HepG2 (cell line): ENCODE results near the gene TIMM23. TPM values are rescaled to one million over a fixed set of nuclear protein-coding genes. Genes with fewer than 3 reads are reported as not detected.

Experiments
- BRF2 ChIP-seq: sonication (generic); formaldehyde crosslinking; IDR thresholded peaks from 2 replicates; pipeline ENCODE4 v1.8.1; 2022; ENCODE audit warnings: mild to moderate bottlenecking, missing genetic modification reagents
- CEBPB ChIP-seq: IDR thresholded peaks from 2 replicates; pipeline ENCODE4 v1.6.1; 2011; ENCODE audit warnings: low read depth, low read length, improper control_type of control experiment, borderline replicate concordance
- FLYWCH1 ChIP-seq: sonication (generic); formaldehyde crosslinking; IDR thresholded peaks from 2 replicates; pipeline ENCODE4 v1.8.1; 2023; ENCODE audit warnings: mild to moderate bottlenecking, missing genetic modification reagents
- FOXK1 ChIP-seq: sonication (generic); formaldehyde crosslinking; IDR thresholded peaks from 2 replicates; pipeline ENCODE4 v1.4.0; 2020; ENCODE audit warnings: low read depth, missing genetic modification reagents, borderline replicate concordance
- HBP1 ChIP-seq: IDR thresholded peaks from 2 replicates; pipeline ENCODE4 v1.6.1; 2016; ENCODE audit warnings: low read depth, control low read depth
- MXD3 ChIP-seq: IDR thresholded peaks from 2 replicates; pipeline ENCODE4 v1.6.1; 2016; ENCODE audit warnings: mild to moderate bottlenecking, missing biosample characterization, missing genetic modification reagents
- NR1H2 ChIP-seq: sonication (generic); formaldehyde crosslinking; IDR thresholded peaks from 2 replicates; pipeline ENCODE4 v1.8.1; 2022; ENCODE audit warnings: low read depth, missing genetic modification reagents, borderline replicate concordance
- TCF12 ChIP-seq, 2 experiments: fragments of 450-650 bp in 1 of 2; sonication (generic) in 1 of 2; formaldehyde crosslinking in 1 of 2; IDR thresholded peaks; 2 replicates each; pipeline versions ENCODE4 v1.6.1 to v1.8.0; 2017 to 2022; ENCODE audit warnings: antibody characterized with exemption in 1 of 2, mild to moderate bottlenecking in 1 of 2, missing genetic modification reagents in 1 of 2, moderate library complexity in 1 of 2
- TIGD3 ChIP-seq: sonication (generic); formaldehyde crosslinking; IDR thresholded peaks from 2 replicates; pipeline ENCODE4 v1.5.1; 2020; ENCODE audit warnings: mild to moderate bottlenecking, missing genetic modification reagents, borderline replicate concordance
- ZBTB1 ChIP-seq: sonication (generic); formaldehyde crosslinking; IDR thresholded peaks from 2 replicates; pipeline ENCODE4 v1.4.0; 2020; ENCODE audit warnings: missing genetic modification reagents, borderline replicate concordance
- ZNF18 ChIP-seq: sonication (generic); formaldehyde crosslinking; IDR thresholded peaks from 2 replicates; pipeline ENCODE4 v1.8.0; 2022; ENCODE audit warnings: mild to moderate bottlenecking, missing genetic modification reagents; ENCODE audit not compliant: insufficient replicate concordance
- ZNF296 ChIP-seq: sonication (generic); formaldehyde crosslinking; conservative IDR thresholded peaks from 2 replicates; pipeline ENCODE4 v1.5.0; 2020; ENCODE audit warnings: mild to moderate bottlenecking, missing genetic modification reagents
- ZNF609 ChIP-seq: sonication (generic); formaldehyde crosslinking; IDR thresholded peaks from 2 replicates; pipeline ENCODE4 v1.4.0; 2020; ENCODE audit warnings: mild to moderate bottlenecking, missing genetic modification reagents, borderline replicate concordance
- ZNF629 ChIP-seq: sonication (generic); formaldehyde crosslinking; conservative IDR thresholded peaks from 2 replicates; pipeline ENCODE4 v1.5.0; 2020; ENCODE audit warnings: missing genetic modification reagents
- ZNF740 ChIP-seq: sonication (generic); formaldehyde crosslinking; IDR thresholded peaks from 2 replicates; pipeline ENCODE4 v1.4.0; 2020; ENCODE audit warnings: missing genetic modification reagents
- polyA plus RNA-seq, 8 experiments: library from polyadenylated mRNA; depleted of rRNA in 3 of 8; stranded (reverse) in 7 of 8; unstranded in 1 of 8; fragments of >200 nt; fragmentation: Illumina TruSeq in 4 of 8; extraction: Trizol in 4 of 8; gene quantifications; 2 replicates each; pipeline versions ENCODE4 v1.2.1 to v1.2.3, GENCODE V29; 2011 to 2016; ENCODE audit warnings: low read depth in 4 of 8, missing spikeins in 1 of 8, mixed read lengths in 1 of 8; ENCODE audit not compliant: insufficient read depth in 1 of 8
- total RNA-seq, 5 experiments: library from RNA; depleted of rRNA; stranded (reverse); fragments of >200 nt; fragmentation: Illumina TruSeq; extraction: Trizol; gene quantifications; 2 replicates each; pipeline ENCODE4 v1.2.3, GENCODE V29; 2016; ENCODE audit warnings: low read depth in 1 of 5

TIMM23 gene
- total and polyA plus RNA-seq, 2 of the 13 experiments (the other 11 are each of a cell fraction or from before 2014, with no cell fraction given): 80.2 to 98.6 TPM

- TF ChIP-seq CEBPB: no peak
- TF ChIP-seq FOXK1 (CRISPR knock-in tag): peak; percentile 63
- no peak for TF ChIP-seq MXD3
- TF ChIP-seq TCF12 (IDR thresholded peaks at IDR 0.05): no peak
- peak; percentile 94 for TF ChIP-seq TCF12 (CRISPR knock-in tag; IDR thresholded peaks at IDR 0.05)
- no peak for TF ChIP-seq ZNF629 (CRISPR knock-in tag)
- TF ChIP-seq ZNF296 (CRISPR knock-in tag): no peak
- peak; percentile 93 for TF ChIP-seq ZNF18
- TF ChIP-seq FLYWCH1 (CRISPR knock-in tag): no peak
- no peak for TF ChIP-seq NR1H2
- no peak for TF ChIP-seq TIGD3
- TF ChIP-seq HBP1 (CRISPR knock-in tag): peak; percentile 27; the same call in 1 of the 2 replicates
- TF ChIP-seq ZNF740 (CRISPR knock-in tag): no peak
- TF ChIP-seq ZNF609 (CRISPR knock-in tag): peak; percentile 96
- no peak for TF ChIP-seq ZBTB1 (CRISPR knock-in tag)
- TF ChIP-seq BRF2: no peak; the same call in 1 of the 2 replicates
Measured at GRCh38 chr10:46052057-46052790, 79.9 kb downstream of the TIMM23 start (continued).
